IMR-90 (cell line): ENCODE measurements around the gene DUSP3. TPM values are rescaled to one million over a fixed set of nuclear protein-coding genes. Genes with fewer than 3 reads are reported as not detected.

Experiments
- ATAC-seq: fragments of 200-7000 bp; cut with Tn5 transposase; 2 replicates; pipeline ENCODE4 v1.9.1; 2020; ENCODE audit warnings: low read depth, mild to moderate bottlenecking, moderate library complexity
- BruUV-seq: library from RNA; stranded (reverse); fragments of 400-500 nt; replicated peaks from 2 replicates; lab custom pipeline; 2021; lab: Mats Ljungman, UMichigan
- CTCF ChIA-PET: fragments of 300-600 bp; formaldehyde crosslinking; extraction: SDS; loops from one replicate; lab custom pipeline; 2021; ENCODE audit warnings: antibody characterized with exemption; lab: Yijun Ruan, JAX
- POLR2A ChIA-PET: fragments of 300-600 bp; sonication (Branson Sonifier 250); formaldehyde crosslinking; loops from one replicate; lab custom pipeline; 2022; ENCODE audit warnings: antibody characterized with exemption; ENCODE audit not compliant: unreplicated experiment; lab: Charles Lee
- DNase-seq: peaks from one replicate; pipeline ENCODE4 v3.0.0; 2013
- H2AFZ ChIP-seq: replicated peaks from 2 replicates; pipeline ENCODE3; 2013; ENCODE audit warnings: low read length, mild to moderate bottlenecking; ENCODE audit not compliant: poor library complexity
- H2AK5ac ChIP-seq: 2 replicates; pipeline ENCODE4 v1.6.1; 2013; ENCODE audit warnings: low read depth, low read length, inconsistent platforms
- H2AK9ac ChIP-seq: replicated peaks from 2 replicates; pipeline ENCODE3; 2013; ENCODE audit warnings: mild to moderate bottlenecking, low read depth, low read length, moderate library complexity; ENCODE audit not compliant: poor library complexity
- H2BK120ac ChIP-seq: 2 replicates; pipeline ENCODE4 v1.6.1; 2013; ENCODE audit warnings: low read depth, low read length, inconsistent platforms
- H2BK15ac ChIP-seq: 3 replicates; pipeline ENCODE4 v1.6.1; 2013; ENCODE audit warnings: low read depth, low read length, inconsistent platforms
- H2BK20ac ChIP-seq: 2 replicates; pipeline ENCODE4 v1.6.1; 2013; ENCODE audit warnings: low read depth, mild to moderate bottlenecking, inconsistent platforms, low read length, moderate library complexity
- H2BK5ac ChIP-seq: 2 replicates; pipeline ENCODE4 v1.6.1; 2013; ENCODE audit warnings: mild to moderate bottlenecking, low read depth, low read length, inconsistent platforms; ENCODE audit not compliant: poor library complexity, severe bottlenecking
- H3K14ac ChIP-seq: replicated peaks from 2 replicates; pipeline ENCODE4 v1.6.1; 2013; ENCODE audit warnings: low read depth, low read length, inconsistent platforms
- H3K18ac ChIP-seq: 2 replicates; pipeline ENCODE4 v1.6.1; 2013; ENCODE audit warnings: low read depth, low read length, control low read depth
- H3K23ac ChIP-seq: 2 replicates; pipeline ENCODE4 v1.6.1; 2013; ENCODE audit warnings: low read depth, low read length, inconsistent platforms
- H3K27ac ChIP-seq: 2 replicates; pipeline ENCODE4 v1.5.1; 2013; ENCODE audit warnings: mild to moderate bottlenecking, control low read depth, low read length; ENCODE audit not compliant: insufficient read depth
- H3K27me3 ChIP-seq: 2 replicates; pipeline ENCODE4 v1.6.1; 2013; ENCODE audit warnings: low read length; ENCODE audit not compliant: control insufficient read depth, insufficient read depth
- H3K36me3 ChIP-seq: 2 replicates; pipeline ENCODE4 v1.6.1; 2013; ENCODE audit warnings: low read length, mixed read lengths; ENCODE audit not compliant: control insufficient read depth, insufficient read depth
- H3K4ac ChIP-seq: 2 replicates; pipeline ENCODE4 v1.6.1; 2013; ENCODE audit warnings: low read depth, low read length, inconsistent platforms
- H3K4me1 ChIP-seq: 2 replicates; pipeline ENCODE4 v1.6.1; 2013; ENCODE audit warnings: low read length, mixed read lengths; ENCODE audit not compliant: control insufficient read depth, insufficient read depth
- H3K4me2 ChIP-seq: 2 replicates; pipeline ENCODE4 v1.6.1; 2013; ENCODE audit warnings: low read depth, mild to moderate bottlenecking, control low read depth, low read length, moderate library complexity
- H3K4me3 ChIP-seq: 2 replicates; pipeline ENCODE4 v1.5.1; 2013; ENCODE audit warnings: low read depth, mild to moderate bottlenecking, control low read depth, low read length, moderate library complexity; ENCODE audit not compliant: insufficient read depth
- H3K56ac ChIP-seq: 2 replicates; pipeline ENCODE4 v1.6.1; 2013; ENCODE audit warnings: low read length, inconsistent platforms; ENCODE audit not compliant: insufficient read depth; ENCODE audit errors: extremely low read depth
- H3K79me1 ChIP-seq, 2 experiments: 2 replicates each; pipeline ENCODE4 v1.6.1; 2013; ENCODE audit warnings: low read length in 2 of 2, inconsistent platforms in 1 of 2, low read depth in 1 of 2
- H3K9ac ChIP-seq: 2 replicates; pipeline ENCODE4 v1.6.1; 2013; ENCODE audit warnings: low read depth, low read length, control low read depth
- H3K9me1 ChIP-seq: 2 replicates; pipeline ENCODE4 v1.6.1; 2013; ENCODE audit warnings: low read length, inconsistent platforms; ENCODE audit not compliant: insufficient read depth
- H3K9me3 ChIP-seq: 2 replicates; pipeline ENCODE4 v1.6.1; 2013; ENCODE audit warnings: low read length; ENCODE audit not compliant: control insufficient read depth, insufficient read depth
- H4K20me1 ChIP-seq: 2 replicates; pipeline ENCODE4 v1.6.1; 2013; ENCODE audit warnings: low read length, inconsistent platforms; ENCODE audit not compliant: insufficient read depth
- H4K5ac ChIP-seq: 2 replicates; pipeline ENCODE4 v1.6.1; 2013; ENCODE audit warnings: mild to moderate bottlenecking, low read depth, low read length, control low read depth
- H4K8ac ChIP-seq, 2 experiments: 2 replicates each; pipeline ENCODE4 v1.6.1; 2013; ENCODE audit warnings: low read depth in 2 of 2, low read length in 2 of 2, control low read depth in 1 of 2, inconsistent platforms in 1 of 2
- H4K91ac ChIP-seq: 2 replicates; pipeline ENCODE4 v1.6.1; 2013; ENCODE audit warnings: low read depth, low read length, inconsistent platforms; ENCODE audit not compliant: insufficient read depth
- BHLHE40 ChIP-seq: fragments of 150-350 bp; IDR thresholded peaks from 2 replicates; pipeline ENCODE4 v1.6.1; 2016; ENCODE audit warnings: mild to moderate bottlenecking, low read depth, low read length
- CEBPB ChIP-seq: IDR thresholded peaks from 2 replicates; pipeline ENCODE4 v1.6.1; 2012; ENCODE audit warnings: low read depth, low read length, improper control_type of control experiment
- FOS ChIP-seq: fragments of 150-350 bp; IDR thresholded peaks from 2 replicates; pipeline ENCODE4 v1.6.1; 2016; ENCODE audit warnings: low read depth, low read length
- MAZ ChIP-seq: IDR thresholded peaks from 2 replicates; pipeline ENCODE4 v1.6.1; 2012; ENCODE audit warnings: low read depth, mild to moderate bottlenecking, low read length, improper control_type of control experiment, moderate library complexity, borderline replicate concordance
- MXI1 ChIP-seq: IDR thresholded peaks from 2 replicates; pipeline ENCODE4 v1.6.1; 2012; ENCODE audit warnings: low read depth, mild to moderate bottlenecking, low read length, moderate library complexity, borderline replicate concordance
- NFE2L2 ChIP-seq: fragments of 150-350 bp; IDR thresholded peaks from 2 replicates; pipeline ENCODE4 v1.6.1; 2016; ENCODE audit warnings: low read depth, mild to moderate bottlenecking, low read length
- SMC3 ChIP-seq: fragments of 150-350 bp; IDR thresholded peaks from 2 replicates; pipeline ENCODE4 v1.6.1; 2016; ENCODE audit warnings: low read depth, mild to moderate bottlenecking, antibody characterized with exemption, low read length, moderate library complexity
- WGBS, 2 experiments: methylation state at CpG; one replicate each; pipeline versions ENCODE4 v1.1.5 to v1.1.7; 2013; ENCODE audit warnings: missing lambda C conversion rate in 2 of 2; ENCODE audit not compliant: insufficient read length in 1 of 2; ENCODE audit errors: extremely low coverage in 2 of 2; 5-methylcytosine and 5-hydroxymethylcytosine counted together
- dilution Hi-C: fragments of 300-500 bp; cut with HindIII; formaldehyde crosslinking; loops from one replicate; pipeline ENCODE4 v1.14.3; 2018; ENCODE audit warnings: low sequenced_read_pairs; ENCODE audit not compliant: unreplicated experiment
- in situ Hi-C: fragments of 300-500 bp; cut with MboI; formaldehyde crosslinking; loops from 3 replicates; pipeline ENCODE4 v1.14.3; 2019; ENCODE audit warnings: low sequenced_read_pairs, inconsistent platforms, mixed read lengths
- intact Hi-C: fragments of 100-400 bp; cut with micrococcal nuclease; formaldehyde crosslinking; loops from 2 replicates; pipeline ENCODE4 v1.10.0; 2022
- polyA plus RNA-seq, 3 experiments: library from polyadenylated mRNA; depleted of rRNA; stranded (reverse); fragments of >200 nt; gene quantifications; 2 replicates each; pipeline ENCODE4 v1.2.3, GENCODE V29; 2012; ENCODE audit warnings: low replicate concordance in 1 of 3
- total RNA-seq: library from RNA; depleted of rRNA; stranded (reverse); fragments of >200 nt; gene quantifications from 2 replicates; pipeline ENCODE4 v1.2.3, GENCODE V29; 2012
- TF ChIP-seq, protein P1 (sequence below): conservative IDR thresholded peaks from 2 replicates; pipeline ENCODE4 v1.5.1; 2012; ENCODE audit warnings: mild to moderate bottlenecking, low read depth, low read length, improper control_type of control experiment

DUSP3 gene
- total and polyA plus RNA-seq, 2 of the 4 experiments (the other 2 are of a cell fraction): 33.3 to 40.9 TPM

- peak overlapping the region; percentile 76; the same call in 1 of the 2 replicates for H2AK5ac ChIP-seq
- peak overlapping the region; percentile 56; the same call in 1 of the 2 replicates for H4K91ac ChIP-seq
- peaks cover 15% of the 10 kb centered on the region for H3K4me1 ChIP-seq
- peak; percentile 59 for ATAC-seq
- no peak overlapping the region for H3K9ac ChIP-seq
- TF ChIP-seq BHLHE40: no peak
- TF ChIP-seq, protein P1, sequence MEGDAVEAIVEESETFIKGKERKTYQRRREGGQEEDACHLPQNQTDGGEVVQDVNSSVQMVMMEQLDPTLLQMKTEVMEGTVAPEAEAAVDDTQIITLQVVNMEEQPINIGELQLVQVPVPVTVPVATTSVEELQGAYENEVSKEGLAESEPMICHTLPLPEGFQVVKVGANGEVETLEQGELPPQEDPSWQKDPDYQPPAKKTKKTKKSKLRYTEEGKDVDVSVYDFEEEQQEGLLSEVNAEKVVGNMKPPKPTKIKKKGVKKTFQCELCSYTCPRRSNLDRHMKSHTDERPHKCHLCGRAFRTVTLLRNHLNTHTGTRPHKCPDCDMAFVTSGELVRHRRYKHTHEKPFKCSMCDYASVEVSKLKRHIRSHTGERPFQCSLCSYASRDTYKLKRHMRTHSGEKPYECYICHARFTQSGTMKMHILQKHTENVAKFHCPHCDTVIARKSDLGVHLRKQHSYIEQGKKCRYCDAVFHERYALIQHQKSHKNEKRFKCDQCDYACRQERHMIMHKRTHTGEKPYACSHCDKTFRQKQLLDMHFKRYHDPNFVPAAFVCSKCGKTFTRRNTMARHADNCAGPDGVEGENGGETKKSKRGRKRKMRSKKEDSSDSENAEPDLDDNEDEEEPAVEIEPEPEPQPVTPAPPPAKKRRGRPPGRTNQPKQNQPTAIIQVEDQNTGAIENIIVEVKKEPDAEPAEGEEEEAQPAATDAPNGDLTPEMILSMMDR: no peak
- no peak; the same call in 1 of the 2 replicates for TF ChIP-seq CEBPB
- no peak for TF ChIP-seq MAZ
- TF ChIP-seq MXI1: no peak
- no peak for TF ChIP-seq FOS
- no peak for TF ChIP-seq NFE2L2
- no peak for TF ChIP-seq SMC3
- no peaks in the 10 kb centered on the region for H3K27me3 ChIP-seq
- H3K23ac ChIP-seq: 0 out of 2 replicates have a peak overlapping the region, but pooled peaks have one; percentile 13
- dilution Hi-C loops (no loop called here), intact Hi-C loops (no loop called here), in situ Hi-C loops (no loop called here)
- 0 out of 2 replicates have a peak overlapping the region, but pooled peaks have one; percentile 61 for H3K18ac ChIP-seq
- H3K56ac ChIP-seq: no peak overlapping the region
- ChIA-PET CTCF (interaction anchor here (0.8 to 1.0 kb wide), 2 partner anchors 10 to 26 kb away, joined by 3 read pairs; no protein-coding TSS in a partner anchor), POLR2A (no interaction called here)
- H2BK120ac ChIP-seq: peak overlapping the region; percentile 89
- H3K79me1 ChIP-seq: no peaks in the 10 kb centered on the region
- peak overlapping the region; percentile 1 for H2BK5ac ChIP-seq
- peak; percentile 69 for DNase-seq
- H3K4ac ChIP-seq: peak overlapping the region; percentile 56
- H3K4me2 ChIP-seq: no peak overlapping the region
- H2BK20ac ChIP-seq: peak overlapping the region; percentile 62; the same call in 1 of the 2 replicates
- H2BK15ac ChIP-seq: peak overlapping the region; percentile 90; the same call in 1 of the 3 replicates
- H2AFZ ChIP-seq: peak overlapping the region; percentile 25
- WGBS, 2 experiments: 62% methylated on average over 3 of the region's 5 CpGs; no CpG with 5 or more reads in 1 of the 2 experiments
- no peaks in the 10 kb centered on the region for H4K20me1 ChIP-seq
- no peak overlapping the region for H3K4me3 ChIP-seq
- no peak overlapping the region for H2AK9ac ChIP-seq
- no peak overlapping the region for H3K27ac ChIP-seq
- no peaks in the 10 kb centered on the region for H3K36me3 ChIP-seq
- peak overlapping the region; percentile 21 to 32; a peak in 1 of 4 replicates for H4K8ac ChIP-seq
- peak overlapping the region; percentile 51; the same call in 1 of the 2 replicates for H4K5ac ChIP-seq
- no peaks in the 10 kb centered on the region for H3K9me3 ChIP-seq
- peak overlapping the region; percentile 83 for H3K14ac ChIP-seq
- BruUV-seq: no TSS peak
- H3K9me1 ChIP-seq: peaks cover 7% of the 10 kb centered on the region; the same call in 1 of the 2 replicates
These were observed 44.4 kb downstream of the DUSP3 start for GRCh38 chr17:43734376-43734775.
